AG10803 (cell line): ENCODE data around the gene MET.

Experiments used
- DNase-seq: peaks from one replicate; pipeline ENCODE4 v3.0.0; 2010; ENCODE audit warnings: low read depth
- H3K4me3 ChIP-seq: 2 replicates; pipeline ENCODE4 v1.5.1; 2011; ENCODE audit warnings: mild to moderate bottlenecking, low read length, control low read depth
- TF ChIP-seq, protein P1 (sequence below): conservative IDR thresholded peaks from 2 replicates; pipeline ENCODE4 v1.5.1; 2011; ENCODE audit warnings: mild to moderate bottlenecking, low read length, control low read depth, inconsistent platforms

Gene MET

GRCh38 chr7:116671681-116672595 lies at the start of gene MET:
Gene MET (plus strand): TSS chr7:116672196. CDS start chr7:116699085, 26,889 bp downstream.
- DNase-seq: peak; percentile 75
- TF ChIP-seq, protein P1, sequence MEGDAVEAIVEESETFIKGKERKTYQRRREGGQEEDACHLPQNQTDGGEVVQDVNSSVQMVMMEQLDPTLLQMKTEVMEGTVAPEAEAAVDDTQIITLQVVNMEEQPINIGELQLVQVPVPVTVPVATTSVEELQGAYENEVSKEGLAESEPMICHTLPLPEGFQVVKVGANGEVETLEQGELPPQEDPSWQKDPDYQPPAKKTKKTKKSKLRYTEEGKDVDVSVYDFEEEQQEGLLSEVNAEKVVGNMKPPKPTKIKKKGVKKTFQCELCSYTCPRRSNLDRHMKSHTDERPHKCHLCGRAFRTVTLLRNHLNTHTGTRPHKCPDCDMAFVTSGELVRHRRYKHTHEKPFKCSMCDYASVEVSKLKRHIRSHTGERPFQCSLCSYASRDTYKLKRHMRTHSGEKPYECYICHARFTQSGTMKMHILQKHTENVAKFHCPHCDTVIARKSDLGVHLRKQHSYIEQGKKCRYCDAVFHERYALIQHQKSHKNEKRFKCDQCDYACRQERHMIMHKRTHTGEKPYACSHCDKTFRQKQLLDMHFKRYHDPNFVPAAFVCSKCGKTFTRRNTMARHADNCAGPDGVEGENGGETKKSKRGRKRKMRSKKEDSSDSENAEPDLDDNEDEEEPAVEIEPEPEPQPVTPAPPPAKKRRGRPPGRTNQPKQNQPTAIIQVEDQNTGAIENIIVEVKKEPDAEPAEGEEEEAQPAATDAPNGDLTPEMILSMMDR: peak; percentile 67
- peak within 1 kb of the TSS; percentile 77 for H3K4me3 ChIP-seq

DNA sequence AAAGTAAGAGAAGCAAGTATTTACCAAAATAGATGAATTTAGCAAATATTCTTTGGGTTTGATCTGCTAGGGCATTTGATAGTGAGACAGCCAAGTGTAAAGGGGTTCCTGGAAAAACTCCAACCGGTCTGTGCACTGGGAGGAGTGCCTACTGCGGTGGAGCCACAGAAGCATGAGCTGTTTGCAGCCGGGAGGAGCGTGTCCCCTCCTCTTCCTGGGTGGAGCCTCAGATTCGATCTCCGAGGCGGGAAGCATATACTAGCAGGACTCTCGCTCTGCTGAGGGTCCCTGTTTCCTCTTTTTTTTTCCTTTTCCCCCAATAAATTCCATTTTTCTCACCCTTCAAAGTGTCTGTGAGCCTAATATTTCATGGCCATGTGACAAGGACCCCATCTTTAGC lies 45.1 kb upstream of the MET start:
- TF ChIP-seq, protein P1: no peak
- H3K4me3 ChIP-seq: no peak overlapping the region
- no peak for DNase-seq

GRCh38 chr7:116629051-116629463 lies 42.9 kb upstream of the MET start:
- no peak overlapping the region for H3K4me3 ChIP-seq
- peak; percentile 38 for DNase-seq
- TF ChIP-seq, protein P1: no peak

- DNase-seq: no peak
- no peak overlapping the region for H3K4me3 ChIP-seq
- TF ChIP-seq, protein P1: no peak
Measured at GRCh38 chr7:116630357-116630756, 41.6 kb upstream of the MET start.

DNA sequence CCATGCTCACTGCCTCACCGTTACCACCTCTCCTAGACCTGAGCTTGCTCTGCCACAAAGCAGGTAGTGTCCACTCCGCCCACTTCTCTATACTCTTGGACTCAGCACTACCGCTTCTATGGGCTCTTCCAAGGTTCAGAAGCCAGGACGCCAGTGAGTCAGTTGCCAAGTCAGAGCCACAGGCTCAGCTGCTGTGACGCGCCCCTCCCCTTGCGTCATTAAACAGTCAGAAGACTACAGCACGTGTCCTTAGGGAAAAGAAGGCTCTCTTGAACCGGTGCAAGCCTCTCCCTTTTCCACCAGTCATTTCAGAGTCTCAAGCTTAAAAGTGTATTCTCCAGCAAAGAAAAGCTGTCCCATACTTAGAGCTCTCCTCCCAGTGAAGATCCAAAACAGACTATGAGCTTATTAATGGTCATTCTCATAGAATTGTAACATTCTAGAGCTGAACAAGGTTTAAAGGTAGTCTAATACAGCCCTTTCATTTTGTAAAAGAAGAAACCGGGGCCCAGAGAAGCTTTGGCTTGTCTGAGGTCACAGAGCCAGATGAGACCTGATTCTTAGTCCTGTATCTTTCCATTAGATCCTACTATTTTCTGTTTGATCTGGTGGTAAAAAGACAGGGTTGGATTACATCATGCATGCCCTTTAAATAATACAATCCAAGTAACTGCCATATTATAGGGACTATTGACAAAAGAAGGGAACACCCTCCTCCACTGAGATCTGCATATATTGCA lies 40.9 kb upstream of the MET start:
- no peak overlapping the region for H3K4me3 ChIP-seq
- TF ChIP-seq, protein P1: no peak
- peak; percentile 82 for DNase-seq

DNA sequence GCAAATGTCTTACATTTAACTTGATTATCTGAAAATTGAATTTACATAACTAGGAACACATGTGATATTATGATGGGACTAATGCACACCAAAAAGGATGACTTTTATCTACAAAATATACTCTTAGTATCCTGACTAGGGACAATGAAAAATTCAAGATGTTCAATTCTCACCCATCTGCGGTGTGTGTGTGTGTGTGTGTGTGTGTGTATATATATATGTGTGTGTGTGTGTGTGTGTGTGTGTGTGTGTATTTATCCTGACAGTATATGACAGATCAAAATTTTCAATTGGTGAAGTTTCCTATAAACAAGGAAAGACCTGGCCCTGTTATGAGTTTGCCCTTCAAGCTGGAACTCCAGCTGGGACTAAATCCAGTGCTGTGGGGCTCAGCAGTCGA lies 40.3 kb upstream of the MET start:
- DNase-seq: no peak
- no peak overlapping the region for H3K4me3 ChIP-seq
- TF ChIP-seq, protein P1: no peak
